GM12878 (cell line): ENCODE results near the gene GPC3. TPM values are rescaled to one million over a fixed set of nuclear protein-coding genes. Genes with fewer than 3 reads are reported as not detected.

ENCODE experiments used
- BRCA1 ChIP-seq: IDR thresholded peaks from 2 replicates; pipeline ENCODE4 v1.6.1; 2011; ENCODE audit warnings: low read depth, low read length, improper control_type of control experiment
- CREB1 ChIP-seq: IDR thresholded peaks from 2 replicates; pipeline ENCODE4 v1.6.1; 2012; ENCODE audit warnings: low read depth, mild to moderate bottlenecking, inconsistent platforms
- CREM ChIP-seq: IDR thresholded peaks from 2 replicates; pipeline ENCODE4 v1.6.1; 2014; ENCODE audit warnings: antibody characterized with exemption, low read depth
- HDAC2 ChIP-seq: fragments of 200-600 bp; sonication (generic); IDR thresholded peaks from 2 replicates; pipeline ENCODE4 v1.6.1; 2017
- MYC ChIP-seq: IDR thresholded peaks from 2 replicates; pipeline ENCODE4 v1.6.1; 2011; ENCODE audit warnings: mild to moderate bottlenecking, low read length, moderate library complexity, inconsistent platforms; ENCODE audit not compliant: insufficient read depth, insufficient replicate concordance, insufficient read length, severe bottlenecking
- NFXL1 ChIP-seq: fragments of 450-650 bp; IDR thresholded peaks from 2 replicates; pipeline ENCODE4 v1.6.1; 2017; ENCODE audit warnings: antibody characterized with exemption, mild to moderate bottlenecking, borderline replicate concordance
- NR2C1 ChIP-seq: fragments of 450-650 bp; IDR thresholded peaks from 2 replicates; pipeline ENCODE4 v1.6.1; 2017; ENCODE audit warnings: antibody characterized with exemption, mild to moderate bottlenecking, moderate library complexity
- NR2C2 ChIP-seq: IDR thresholded peaks from 2 replicates; pipeline ENCODE4 v1.6.1; 2011; ENCODE audit warnings: borderline replicate concordance, low read depth; ENCODE audit not compliant: control insufficient read depth, insufficient read length
- PBX3 ChIP-seq: IDR thresholded peaks from 2 replicates; pipeline ENCODE4 v1.6.1; 2011; ENCODE audit warnings: mild to moderate bottlenecking, low read depth, low read length, moderate library complexity; ENCODE audit not compliant: insufficient replicate concordance
- PKNOX1 ChIP-seq: fragments of 450-650 bp; IDR thresholded peaks from 2 replicates; pipeline ENCODE4 v1.6.1; 2016; ENCODE audit warnings: mild to moderate bottlenecking
- RAD21 ChIP-seq: IDR thresholded peaks from 2 replicates; pipeline ENCODE4 v1.6.1; 2011; ENCODE audit warnings: mild to moderate bottlenecking, low read depth, low read length, moderate library complexity; ENCODE audit not compliant: insufficient read depth
- SMC3 ChIP-seq: IDR thresholded peaks from 2 replicates; pipeline ENCODE4 v1.6.1; 2011; ENCODE audit warnings: low read length, improper control_type of control experiment, borderline replicate concordance
- USF2 ChIP-seq: IDR thresholded peaks from 2 replicates; pipeline ENCODE4 v1.6.1; 2011; ENCODE audit warnings: low read depth, low read length, improper control_type of control experiment, borderline replicate concordance
- ZNF687 ChIP-seq: fragments of 450-650 bp; IDR thresholded peaks from 2 replicates; pipeline ENCODE4 v1.6.1; 2017; ENCODE audit warnings: mild to moderate bottlenecking, moderate library complexity
- polyA plus RNA-seq, 11 experiments: library from polyadenylated mRNA; depleted of rRNA in 4 of 11; unstranded in 6 of 11; stranded (reverse) in 5 of 11; fragments of >200 nt; fragmentation: Nextera tagmentation in 4 of 11; fragmentation: Illumina TruSeq in 1 of 11; extraction: Ambion mirVana in 4 of 11; extraction: Trizol in 1 of 11; gene quantifications; 1 replicate in 1 of 11; 2 replicates in 10 of 11; pipeline versions ENCODE4 v1.2.1 to v1.2.3, GENCODE V29; 2011 to 2016; ENCODE audit warnings: inconsistent platforms in 2 of 11, missing spikeins in 2 of 11, low read depth in 1 of 11
- total RNA-seq, 4 experiments: library from RNA; depleted of rRNA in 3 of 4; stranded (reverse); fragments of >200 nt in 3 of 4; fragmentation: Illumina TruSeq in 1 of 4; extraction: Trizol in 1 of 4; gene quantifications; 2 replicates each; pipeline versions ENCODE4 v1.2.1 to v1.2.3, GENCODE V29; 2013 to 2021

Gene GPC3
- total and polyA plus RNA-seq, 10 of the 15 experiments (the other 5 are each of a cell fraction or from before 2014, with no cell fraction given) = 0.09 to 0.82 TPM; not detected in 8

- TF ChIP-seq USF2 (no peak), NFXL1 (no peak), HDAC2 (no peak), NR2C2 (no peak), CREB1 (no peak), PKNOX1 (no peak), PBX3 (no peak), MYC (no peak), ZNF687 (no peak), RAD21 (no peak), CREM (no peak), NR2C1 (no peak), SMC3 (no peak), BRCA1 (no peak)
Measured at GRCh38 chrX:133649651-133650050, 335.7 kb downstream of the GPC3 start (continued).
